AG08395 (cell line): ENCODE data around the gene CCR2.
A peak's percentile ranks its signal among the peaks of the same experiment; 100 is the strongest.

ENCODE experiments used
- DNase-seq: peaks from one replicate; pipeline ENCODE4 v3.0.0; 2012; ENCODE audit warnings: mixed read lengths, low spot score

Gene CCR2

GRCh38 chr3:46405301-46406019 lies 51.5 kb downstream of the CCR2 start:
- no peak for DNase-seq

- no peak for DNase-seq
Measured at GRCh38 chr3:46406443-46406787, 52.5 kb downstream of the CCR2 start.

- DNase-seq = peak; percentile 75
Measured at GRCh38 chr3:46406788-46407611, 53.1 kb downstream of the CCR2 start, which contains the start of the genes CCR5AS and CCRL2. TSS of gene CCR5AS (minus strand) at chr3:46407066. TSS of gene CCRL2 (plus strand) at chr3:46407259. CDS start at chr3:46408080, 821 bp downstream.

- no peak for DNase-seq
Measured at GRCh38 chr3:46407970-46408369, 54.1 kb downstream of the CCR2 start.

- DNase-seq = no peak
Measured at GRCh38 chr3:46408853-46409252, 54.9 kb downstream of the CCR2 start.

- no peak for DNase-seq
Measured at GRCh38 chr3:46409739-46410489, 56.0 kb downstream of the CCR2 start.
